Right renal cortex interstitium (tissue), 3 donors: Measurements from ENCODE around the gene KNDC1. TPM values are rescaled to one million over a fixed set of nuclear protein-coding genes. Genes with fewer than 3 reads are reported as not detected.
"Not testable (repeated sequence)": the region's sequence is repeated elsewhere in the genome, so short reads cannot be mapped to it uniquely, and the experiment has no call there.

ENCODE experiments used
- DNase-seq, 3 donors: peaks; one replicate each; pipeline ENCODE4 v3.0.0-alpha.2; 2013; ENCODE audit warnings: low read depth in 3 of 3, low spot score in 2 of 3
- polyA plus RNA-seq, 3 donors: library from polyadenylated mRNA; unstranded; fragments of 120-200 nt; gene quantifications; one replicate each; pipeline ENCODE4 v1.2.1, GENCODE V29; 2013; ENCODE audit not compliant: insufficient read length in 3 of 3

The KNDC1 gene
- polyA plus RNA-seq, 3 donors: 4.1 to 5.5 (median 4.2) TPM

DNA sequence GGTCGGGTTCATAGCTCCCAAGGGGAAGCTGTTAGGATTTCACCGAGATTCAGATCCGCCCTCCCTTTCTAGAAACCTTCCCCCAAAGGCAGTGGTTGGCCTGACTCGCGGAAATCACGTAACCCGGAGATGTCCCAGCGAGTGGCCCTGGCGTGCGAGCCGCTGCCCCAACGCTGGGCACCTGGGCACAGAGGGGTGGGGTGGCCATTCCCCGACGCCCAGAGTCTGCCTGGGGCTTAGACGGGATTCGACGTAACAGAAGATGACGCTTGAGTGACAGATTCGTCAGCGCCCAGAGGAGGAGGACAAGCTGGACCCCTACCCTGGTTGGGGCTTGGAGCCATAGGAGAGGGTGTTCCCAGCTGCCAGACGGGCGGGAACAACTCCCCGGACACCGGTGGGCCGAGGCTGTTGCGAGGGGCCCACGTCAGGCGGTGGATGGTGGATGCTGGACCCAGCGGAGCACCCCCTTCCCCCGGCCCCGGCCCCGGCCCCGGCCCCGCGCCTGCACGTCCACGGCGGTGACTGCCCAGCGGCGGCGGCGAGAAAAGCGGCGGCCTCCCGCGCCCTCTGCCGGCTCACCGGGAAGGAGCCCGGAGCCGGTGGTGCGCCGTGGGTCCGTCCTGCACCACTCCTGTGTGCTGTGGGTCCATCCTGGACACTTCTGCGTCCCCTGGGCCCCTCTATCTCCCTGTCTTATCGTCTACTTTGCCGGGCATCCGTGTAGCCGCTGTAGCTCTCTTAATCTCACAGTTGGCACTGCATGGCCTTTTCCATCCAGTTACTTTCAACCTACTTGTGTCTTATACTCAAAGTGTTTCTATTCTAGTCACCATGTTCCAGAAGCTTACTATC, 35.4 kb upstream of the KNDC1 start:
- DNase-seq: no peak

GRCh38 chr10:133125901-133126300, 34.1 kb upstream of the KNDC1 start:
- no peak for DNase-seq

GRCh38 chr10:133126431-133127290, 33.4 kb upstream of the KNDC1 start:
- no peak for DNase-seq

DNA sequence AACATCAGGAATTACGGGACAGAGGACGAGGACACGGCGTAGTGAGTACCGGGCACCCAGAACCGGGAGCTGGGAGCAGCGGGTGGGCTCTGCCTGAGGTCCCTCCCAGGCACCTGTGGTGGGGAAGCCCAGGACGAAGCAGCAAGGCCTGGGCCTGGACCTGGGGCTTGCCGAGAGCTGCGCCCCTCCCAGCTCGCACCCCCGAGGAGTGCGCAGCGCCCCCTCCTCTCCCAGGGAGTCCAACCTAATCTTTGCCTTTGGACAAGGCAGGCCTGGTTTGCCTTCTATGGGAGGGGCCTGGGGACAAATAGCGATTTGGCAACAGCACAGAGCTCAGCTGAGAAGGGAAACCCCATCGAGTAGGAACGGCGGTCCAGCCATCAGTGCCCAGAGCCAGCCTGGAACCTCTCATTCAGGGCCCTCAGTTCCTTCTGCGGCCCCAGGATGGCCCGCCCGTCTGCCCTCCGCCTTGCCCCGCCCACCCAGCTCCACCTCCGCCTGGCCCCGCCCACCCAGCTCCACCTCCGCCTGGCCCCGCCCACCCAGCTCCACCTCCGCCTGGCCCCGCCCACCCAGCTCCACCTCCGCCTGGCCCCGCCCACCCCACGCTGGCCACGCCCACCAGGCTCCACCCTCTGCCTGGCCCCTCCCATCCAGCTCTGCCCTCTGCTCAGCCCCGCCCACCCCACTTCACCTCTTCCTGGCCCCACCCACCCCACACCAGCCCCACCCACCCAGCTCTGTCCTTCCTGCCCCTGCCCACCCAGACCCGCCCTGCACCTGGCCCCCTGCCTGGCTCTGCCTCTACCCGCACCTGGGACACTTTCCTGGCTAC, 32.5 kb upstream of the KNDC1 start:
- no peak for DNase-seq

GRCh38 chr10:133128126-133129070, 31.6 kb upstream of the KNDC1 start:
- DNase-seq: no peak

- DNase-seq: no peak
Measured at GRCh38 chr10:133129071-133129858, 30.8 kb upstream of the KNDC1 start.

GRCh38 chr10:133129859-133130495, 30.0 kb upstream of the KNDC1 start:
- no peak for DNase-seq

DNA sequence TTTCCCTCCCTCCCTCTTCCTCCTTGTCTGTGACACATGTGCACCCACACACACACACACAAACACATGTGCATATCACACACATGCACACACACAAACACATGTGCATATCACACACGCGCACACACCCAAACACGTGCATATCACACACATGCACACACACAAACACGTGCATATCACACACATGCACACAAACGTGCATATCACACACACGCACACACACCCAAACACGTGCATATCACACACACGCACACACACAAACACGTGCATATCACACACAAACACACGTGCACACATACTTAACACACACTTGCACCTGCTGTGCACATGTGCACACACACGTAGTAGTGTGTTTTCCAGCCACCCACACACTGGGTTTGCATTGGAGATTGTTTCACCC, 29.4 kb upstream of the KNDC1 start:
- DNase-seq: no peak

GRCh38 chr10:133131053-133131452, 29.0 kb upstream of the KNDC1 start:
- DNase-seq: no peak

GRCh38 chr10:133131734-133132472, 28.1 kb upstream of the KNDC1 start:
- peak in 1 of 3 donors; percentile 56 for DNase-seq

DNA sequence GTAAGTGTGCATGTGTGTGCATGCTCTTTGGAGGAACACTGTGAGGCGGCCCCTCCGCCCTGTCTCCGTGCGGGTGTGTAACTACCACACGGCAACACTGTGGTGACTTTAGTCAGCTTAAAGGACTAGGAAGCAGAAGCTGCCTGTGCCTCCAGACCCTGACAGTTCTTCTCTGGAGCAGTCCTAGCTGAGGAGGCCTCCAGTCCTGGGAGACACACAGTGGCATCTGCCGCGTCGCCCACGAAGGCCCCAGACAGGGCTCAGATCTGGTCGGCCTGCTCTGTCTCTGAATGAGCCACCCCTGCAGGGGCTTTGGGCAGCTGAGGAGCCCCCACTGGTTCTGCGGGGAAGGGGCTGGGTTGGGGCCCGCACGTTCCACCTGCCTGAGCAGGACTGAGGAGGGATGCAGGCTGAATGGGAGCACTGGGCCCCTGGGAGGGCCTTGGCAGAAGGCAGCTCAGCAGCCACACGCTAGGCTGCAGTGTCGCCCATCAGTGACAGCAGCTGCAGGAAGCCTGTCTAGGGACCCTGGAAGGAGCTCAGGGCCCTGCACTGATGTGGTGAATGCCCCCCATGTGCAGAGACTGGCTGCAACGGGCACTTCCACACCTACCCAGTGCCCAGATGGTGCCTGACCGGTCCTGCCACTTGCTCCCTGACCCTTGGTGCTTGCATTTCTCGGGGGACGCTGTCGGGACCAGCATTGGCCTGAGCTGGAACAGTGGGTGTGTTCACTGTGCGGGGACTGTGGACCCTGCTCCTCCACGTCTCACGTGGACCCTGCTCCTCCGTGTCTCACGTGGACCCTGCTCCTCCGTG, 27.3 kb upstream of the KNDC1 start:
- no peak for DNase-seq

GRCh38 chr10:133133471-133134231, 26.4 kb upstream of the KNDC1 start:
- DNase-seq: no peak

DNA sequence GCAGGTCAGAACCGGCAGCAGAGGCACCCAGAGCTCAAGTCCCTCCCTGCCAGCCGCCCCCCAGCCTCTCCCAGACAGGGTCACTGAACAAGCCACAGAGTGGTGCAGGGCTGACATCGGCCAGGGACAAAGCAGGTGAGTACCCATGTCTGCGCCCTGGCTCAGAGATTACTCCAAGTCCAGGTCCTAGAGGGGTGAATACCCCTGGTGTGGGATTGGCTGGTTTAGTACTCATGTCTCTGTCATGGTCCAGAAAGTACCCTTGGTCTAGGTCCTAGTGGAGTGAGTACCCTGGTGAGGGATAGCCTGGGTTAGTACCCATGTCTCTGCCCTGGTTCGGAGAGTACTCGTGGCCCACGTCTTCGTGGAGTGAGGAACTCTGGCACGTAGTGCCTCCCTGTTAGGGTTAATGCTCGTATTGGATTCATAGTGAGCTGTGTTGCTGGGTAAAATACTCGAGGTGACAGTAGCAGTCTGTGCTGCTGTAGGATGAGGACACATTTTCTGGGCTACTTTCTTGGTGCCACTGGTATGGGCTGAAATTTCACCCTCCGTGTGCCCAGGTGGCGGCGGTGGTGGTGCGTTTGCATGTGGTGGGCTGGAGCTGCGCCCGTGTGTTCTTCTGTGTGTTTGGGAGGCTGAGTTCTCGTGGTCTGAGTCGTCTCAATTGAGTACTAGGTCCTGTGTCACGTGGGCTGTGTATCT, 25.5 kb upstream of the KNDC1 start:
- no peak for DNase-seq

DNA sequence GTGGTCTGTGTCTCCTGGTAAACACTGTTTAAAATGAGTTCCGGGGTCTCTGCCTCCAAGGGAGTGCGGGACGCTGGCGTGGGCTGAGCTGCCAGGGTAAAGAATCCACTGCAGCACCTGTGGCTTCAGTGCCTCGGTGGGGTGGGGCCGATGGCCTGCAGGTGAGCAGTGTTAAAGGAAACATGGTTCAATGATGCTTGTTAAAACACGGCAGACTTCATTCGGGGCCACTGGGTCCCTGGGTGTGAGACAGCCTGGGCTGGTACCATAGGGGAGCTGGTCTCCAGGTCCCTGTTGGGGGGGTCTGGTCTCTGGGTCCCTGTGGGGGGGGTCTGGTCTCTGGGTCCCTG, 24.9 kb upstream of the KNDC1 start:
- no peak for DNase-seq

DNA sequence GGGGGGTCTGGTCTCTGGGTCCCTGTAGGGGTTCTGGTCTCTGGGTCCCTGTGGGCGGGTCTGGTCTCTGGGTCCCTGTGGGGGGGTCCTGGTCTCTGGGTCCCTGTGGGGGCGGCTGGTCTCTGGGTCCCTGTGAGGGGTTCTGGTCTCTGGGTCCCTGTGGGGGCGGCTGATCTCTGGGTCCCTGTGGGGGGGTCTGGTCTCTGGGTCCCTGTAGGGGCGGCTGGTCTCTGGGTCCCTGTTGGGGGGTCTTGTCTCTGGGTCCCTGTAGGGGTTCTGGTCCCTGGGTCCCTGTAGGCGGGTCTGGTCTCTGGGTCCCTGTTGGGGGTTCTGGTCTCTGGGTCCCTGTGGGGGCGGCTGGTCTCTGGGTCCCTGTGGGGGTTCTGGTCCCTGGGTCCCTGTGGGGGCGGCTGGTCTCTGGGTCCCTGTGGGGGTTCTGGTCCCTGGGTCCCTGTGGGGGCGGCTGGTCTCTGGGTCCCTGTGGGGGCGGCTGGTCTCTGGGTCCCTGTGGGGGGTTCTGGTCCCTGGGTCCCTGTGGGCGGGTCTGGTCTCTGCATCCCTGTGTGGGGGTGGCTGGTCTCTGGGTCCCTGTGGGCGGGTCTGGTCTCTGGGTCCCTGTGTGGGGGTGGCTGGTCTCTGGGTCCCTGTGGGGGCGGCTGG, 22.4 kb upstream of the KNDC1 start:
- not testable (repeated sequence) for DNase-seq
